ENCODE data around the gene INPP5A. TPM values are rescaled to one million over a fixed set of nuclear protein-coding genes. Genes with fewer than 3 reads are reported as not detected.

The INPP5A gene
- total RNA-seq, 1 experiment from 2014 or later = 12.3 TPM

- ChIA-PET CTCF (no interaction called here), RAD21 (ENCODE audit: low non-redundant PET in 1 of 2, low total read pairs in 2 of 2, uncharacterized antibody in 2 of 2, unreplicated experiment in 2 of 2) (no interaction called here), POLR2A (no interaction called here)
- H2AFZ ChIP-seq (ENCODE audit: low read depth, low read length, poor library complexity, severe bottlenecking) = no peak overlapping the region
- no peaks in the 10 kb centered on the region for H3K36me3 ChIP-seq (ENCODE audit: control insufficient read depth in 1 of 2, insufficient read depth in 2 of 2, low read length in 2 of 2)
- H3K79me2 ChIP-seq (ENCODE audit: insufficient read depth, low read length) = no peaks in the 10 kb centered on the region
- TF ChIP-seq ATF3 (IDR thresholded peaks at IDR 0.05) = no peak
- no peak for TF ChIP-seq ELF1 (IDR thresholded peaks at IDR 0.05; ENCODE audit: borderline replicate concordance, low read depth)
- no peak for TF ChIP-seq ZNF274 (IDR thresholded peaks at IDR 0.05; ENCODE audit: low read depth, low read length)
- no peak for TF ChIP-seq POLR2AphosphoS5 (IDR thresholded peaks at IDR 0.05; ENCODE audit: low read depth, low read length)
- H3K9me3 ChIP-seq (ENCODE audit: control insufficient read depth in 1 of 2, insufficient read depth in 1 of 2, low read depth in 1 of 2, low read length in 2 of 2) = no peaks in the 10 kb centered on the region
- H3K27ac ChIP-seq (ENCODE audit: low read depth, low read length) = no peak overlapping the region
- DNase-seq (ENCODE audit: low read depth, low spot score) = no peak
- H4K20me1 ChIP-seq (ENCODE audit: insufficient read depth) = no peaks in the 10 kb centered on the region
- ATAC-seq = no peak
- no peaks in the 10 kb centered on the region for H3K4me1 ChIP-seq (ENCODE audit: control insufficient read depth in 1 of 2, insufficient read depth in 2 of 2, low read length in 2 of 2)
- H3K9ac ChIP-seq (ENCODE audit: low read length) = no peak overlapping the region
- H3K4me3 ChIP-seq (replicated peaks in 1 of 2; ENCODE audit: low read depth in 1 of 2, low read length in 2 of 2) = no peak overlapping the region
- intact Hi-C loops (cut with micrococcal nuclease) = no loop called here
- no peak overlapping the region for H3K4me2 ChIP-seq (ENCODE audit: low read length)
- BruUV-seq (replicated peaks) = no TSS peak
- H3K9me2 ChIP-seq (ENCODE audit: insufficient read depth) = no peaks in the 10 kb centered on the region
- H3K27me3 ChIP-seq (ENCODE audit: insufficient read depth, low read length) = no peaks in the 10 kb centered on the region
Measured at GRCh38 chr10:132811891-132812481, 274.4 kb downstream of the INPP5A start.

- no peaks in the 10 kb centered on the region for H3K9me2 ChIP-seq (ENCODE audit: insufficient read depth)
- no peak overlapping the region for H2AFZ ChIP-seq (ENCODE audit: low read depth, low read length, poor library complexity, severe bottlenecking)
- POLR2A ChIA-PET = no interaction called here
- no peak overlapping the region for H3K4me2 ChIP-seq (ENCODE audit: low read length)
- no peaks in the 10 kb centered on the region for H3K36me3 ChIP-seq (ENCODE audit: control insufficient read depth in 1 of 2, insufficient read depth in 2 of 2, low read length in 2 of 2)
- H3K4me1 ChIP-seq (ENCODE audit: control insufficient read depth in 1 of 2, insufficient read depth in 2 of 2, low read length in 2 of 2) = no peaks in the 10 kb centered on the region
- intact Hi-C loops (cut with micrococcal nuclease) = no loop called here
- H4K20me1 ChIP-seq (ENCODE audit: insufficient read depth) = no peaks in the 10 kb centered on the region
- BruUV-seq (replicated peaks) = no TSS peak
- H3K4me3 ChIP-seq (replicated peaks in 1 of 2; ENCODE audit: low read depth in 1 of 2, low read length in 2 of 2) = no peak overlapping the region
- H3K9me3 ChIP-seq (ENCODE audit: control insufficient read depth in 1 of 2, insufficient read depth in 1 of 2, low read depth in 1 of 2, low read length in 2 of 2) = no peaks in the 10 kb centered on the region
- H3K9ac ChIP-seq (ENCODE audit: low read length) = no peak overlapping the region
- no peak overlapping the region for H3K27ac ChIP-seq (ENCODE audit: low read depth, low read length)
- H3K79me2 ChIP-seq (ENCODE audit: insufficient read depth, low read length) = no peaks in the 10 kb centered on the region
- DNase-seq (ENCODE audit: low read depth, low spot score) (no peak), ATAC-seq (no peak)
- RAD21 ChIA-PET (ENCODE audit: low non-redundant PET in 1 of 2, low total read pairs in 2 of 2, uncharacterized antibody in 2 of 2, unreplicated experiment in 2 of 2) = no interaction called here
- H3K27me3 ChIP-seq (ENCODE audit: insufficient read depth, low read length) = no peaks in the 10 kb centered on the region
- CTCF ChIA-PET = no interaction called here
- no peak for TF ChIP-seq REST (IDR thresholded peaks at IDR 0.05; ENCODE audit: low read depth)
- TF ChIP-seq CTCF (IDR thresholded peaks at IDR 0.05 in 2 of 3, conservative IDR thresholded peaks at IDR 0.05 in 1 of 3; ENCODE audit: borderline replicate concordance in 1 of 3, insufficient read depth in 1 of 3, low read depth in 2 of 3, low read length in 2 of 3) = no peak
- no peak for TF ChIP-seq CEBPB (IDR thresholded peaks at IDR 0.05; ENCODE audit: low read depth)
- no peak for TF ChIP-seq RAD21 (IDR thresholded peaks at IDR 0.05; ENCODE audit: low read depth)
- no peak for TF ChIP-seq POLR2A (IDR thresholded peaks at IDR 0.05; ENCODE audit: borderline replicate concordance, extremely low read depth, insufficient read depth, insufficient read length)
- no peak for TF ChIP-seq MAX (IDR thresholded peaks at IDR 0.05)
- no peak for TF ChIP-seq EGR1 (IDR thresholded peaks at IDR 0.05; ENCODE audit: low read depth)
- TF ChIP-seq ZNF274 (IDR thresholded peaks at IDR 0.05; ENCODE audit: low read depth, low read length) = no peak
- no peak for TF ChIP-seq EZH2 (IDR thresholded peaks at IDR 0.05)
- no peak for TF ChIP-seq CBX3 (IDR thresholded peaks at IDR 0.05; ENCODE audit: low read depth)
Measured at GRCh38 chr10:132812520-132812919, 274.9 kb downstream of the INPP5A start.
